K562 (cell line): Measurements from ENCODE around the gene DNAJC6. TPM values are rescaled to one million over a fixed set of nuclear protein-coding genes. Genes with fewer than 3 reads are reported as not detected.

Source experiments
- ATAC-seq: fragments of 200-7000 bp; cut with Tn5 transposase; 3 replicates; pipeline ENCODE4 v1.9.1; 2020; ENCODE audit warnings: moderate library complexity
- BruUV-seq: library from RNA; stranded (reverse); fragments of 400-500 nt; replicated peaks from 2 replicates; lab custom pipeline; 2021; lab: Mats Ljungman, UMichigan
- CTCF ChIA-PET: fragments of 300-600 bp; formaldehyde crosslinking; extraction: SDS; loops from one replicate; lab custom pipeline; 2021; ENCODE audit warnings: low intra/inter-chr PET ratio; lab: Yijun Ruan, JAX
- POLR2A ChIA-PET: fragments of 300-600, 350-650 bp; sonication (Branson Sonifier 250); formaldehyde crosslinking; extraction: SDS; loops from one replicate; lab custom pipeline; 2021; ENCODE audit warnings: antibody characterized with exemption, inconsistent platforms; lab: Yijun Ruan, JAX
- DNase-seq, 4 experiments: peaks; one replicate each; pipeline versions ENCODE4 v3.0.0 to v3.0.0-alpha.2; 2011 to 2018; ENCODE audit warnings: low spot score in 3 of 4, mixed read lengths in 3 of 4; ENCODE audit errors: extremely low read depth in 1 of 4
- FAIRE-seq: peaks from 2 replicates; lab custom pipeline; 2011; peaks lifted over from hg19 to GRCh38; lab: Jason Lieb, UNC
- H2AFZ ChIP-seq: 2 replicates; pipeline ENCODE4 v1.6.0; 2011; ENCODE audit warnings: low read depth, low read length, control low read depth, inconsistent platforms
- H3K27ac ChIP-seq: fragments of 200-600 bp; 3 replicates; pipeline ENCODE4 v1.8.0; 2011; ENCODE audit warnings: low read depth, mild to moderate bottlenecking, control low read depth, inconsistent platforms, low read length, moderate library complexity, mixed read lengths; ENCODE audit errors: extremely low read depth
- H3K27me3 ChIP-seq, 2 experiments: fragments of 300-600 bp in 1 of 2; 2 replicates in 1 of 2; 3 replicates in 1 of 2; pipeline versions ENCODE4 v1.6.0 to v1.8.0; 2011; ENCODE audit warnings: inconsistent platforms in 2 of 2, low read length in 2 of 2, mild to moderate bottlenecking in 1 of 2, mixed read lengths in 1 of 2, moderate library complexity in 1 of 2; ENCODE audit not compliant: control insufficient read depth in 2 of 2, insufficient read depth in 2 of 2
- H3K36me3 ChIP-seq: fragments of 300-600 bp; 3 replicates; pipeline ENCODE4 v1.8.0; 2011; ENCODE audit warnings: mild to moderate bottlenecking, low read length, inconsistent platforms; ENCODE audit not compliant: control insufficient read depth, insufficient read depth
- H3K4me1 ChIP-seq, 2 experiments: fragments of 200-600 bp in 1 of 2; replicated peaks in 1 of 2; 2 replicates in 1 of 2; 3 replicates in 1 of 2; pipeline versions ENCODE4 v1.5.1 to v1.8.0; 2011; ENCODE audit warnings: inconsistent platforms in 2 of 2, low read length in 2 of 2, mild to moderate bottlenecking in 1 of 2, mixed read lengths in 1 of 2, moderate library complexity in 1 of 2; ENCODE audit not compliant: control insufficient read depth in 2 of 2, insufficient read depth in 2 of 2
- H3K4me2 ChIP-seq: 2 replicates; pipeline ENCODE4 v1.6.1; 2011; ENCODE audit warnings: low read length, control low read depth, inconsistent platforms, mixed read lengths; ENCODE audit not compliant: insufficient read depth
- H3K4me3 ChIP-seq: fragments of 200-600 bp; sonication (generic), shearing (Covaris generic); 2 replicates; pipeline ENCODE4 v1.5.1; 2016; ENCODE audit warnings: control low read depth, inconsistent platforms
- H3K79me2 ChIP-seq: fragments of 200-600 bp; 3 replicates; pipeline ENCODE4 v1.8.0; 2011; ENCODE audit warnings: low read length, inconsistent platforms; ENCODE audit not compliant: control insufficient read depth, insufficient read depth
- H3K9ac ChIP-seq, 2 experiments: 2 replicates each; pipeline versions ENCODE4 v1.6.0 to v1.6.1; 2011; ENCODE audit warnings: low read depth in 2 of 2, low read length in 2 of 2, control low read depth in 1 of 2, inconsistent platforms in 1 of 2, mild to moderate bottlenecking in 1 of 2, mixed read lengths in 1 of 2; ENCODE audit not compliant: insufficient read depth in 1 of 2
- H3K9me1 ChIP-seq: one replicate; pipeline ENCODE4 v1.6.0; 2011; ENCODE audit warnings: inconsistent platforms, mild to moderate bottlenecking, low read length, moderate library complexity; ENCODE audit not compliant: control insufficient read depth, insufficient read depth
- H3K9me3 ChIP-seq: replicated peaks from 2 replicates; pipeline ENCODE4 v1.5.1; 2011; ENCODE audit warnings: low read depth, low read length, inconsistent platforms; ENCODE audit not compliant: control insufficient read depth, insufficient read depth
- H4K20me1 ChIP-seq: replicated peaks from 2 replicates; pipeline ENCODE4 v1.6.1; 2011; ENCODE audit warnings: low read length, inconsistent platforms, mixed read lengths; ENCODE audit not compliant: control insufficient read depth, insufficient read depth
- C11orf30 ChIP-seq: fragments of 450-650 bp; IDR thresholded peaks from 2 replicates; pipeline ENCODE4 v1.6.1; 2016; ENCODE audit warnings: low read depth, mild to moderate bottlenecking
- JUND ChIP-seq, 2 experiments: IDR thresholded peaks; 2 replicates in 1 of 2; 3 replicates in 1 of 2; pipeline ENCODE4 v1.6.1; 2011; ENCODE audit warnings: borderline replicate concordance in 2 of 2, low read depth in 2 of 2, low read length in 2 of 2, improper control_type of control experiment in 1 of 2, missing biosample characterization in 1 of 2, missing genetic modification characterization in 1 of 2, missing genetic modification reagents in 1 of 2
- MAFG ChIP-seq: fragments of 450-650 bp; conservative IDR thresholded peaks from 2 replicates; pipeline ENCODE4 v1.6.1; 2016; ENCODE audit warnings: missing genetic modification characterization, missing compliant biosample characterization
- NFATC3 ChIP-seq: fragments of 450-650 bp; IDR thresholded peaks from 2 replicates; pipeline ENCODE4 v1.6.1; 2017; ENCODE audit warnings: mild to moderate bottlenecking
- PHB ChIP-seq: fragments of 250-450 bp; sonication (Bioruptor Pico); IDR thresholded peaks from 2 replicates; pipeline ENCODE4 v1.5.0; 2021
- RAD21 ChIP-seq, 2 experiments: fragments of 250-450 bp in 1 of 2; fragments of 450-650 bp in 1 of 2; sonication (Bioruptor Pico) in 1 of 2; formaldehyde crosslinking in 1 of 2; IDR thresholded peaks in 1 of 2; conservative IDR thresholded peaks in 1 of 2; 2 replicates each; pipeline versions ENCODE4 v1.4.0 to v1.8.0; 2020 to 2022; ENCODE audit warnings: mild to moderate bottlenecking in 2 of 2, moderate library complexity in 1 of 2
- TEAD1 ChIP-seq, 2 experiments: fragments of 450-650 bp in 1 of 2; sonication (generic) in 1 of 2; formaldehyde crosslinking; IDR thresholded peaks; 2 replicates each; pipeline versions ENCODE4 v1.4.0 to v1.8.0; 2020 to 2022; ENCODE audit warnings: mild to moderate bottlenecking in 2 of 2, missing genetic modification reagents in 1 of 2
- ZBTB17 ChIP-seq: fragments of 450-650 bp; formaldehyde crosslinking; IDR thresholded peaks from 2 replicates; pipeline ENCODE4 v1.4.0; 2020; ENCODE audit warnings: mild to moderate bottlenecking
- ZNF445 ChIP-seq: fragments of 250-450 bp; sonication (Bioruptor Pico); IDR thresholded peaks from 2 replicates; pipeline ENCODE4 v1.4.0; 2020; ENCODE audit warnings: low read depth, mild to moderate bottlenecking, moderate library complexity
- WGBS: fragments of 100-300 bp; shearing (Covaris generic); methylation state at CpG from one replicate; pipeline ENCODE4 v1.1.6; 2016; ENCODE audit warnings: low coverage, mixed read lengths; ENCODE audit not compliant: insufficient coverage; ENCODE audit errors: missing lambda C conversion rate; 5-methylcytosine and 5-hydroxymethylcytosine counted together
- in situ Hi-C: fragments of 300-500 bp; cut with MboI; formaldehyde crosslinking; loops from 4 replicates; pipeline ENCODE4 v1.15.0; 2018; ENCODE audit warnings: inconsistent platforms, mixed read lengths
- intact Hi-C: fragments of 100-400 bp; cut with micrococcal nuclease; formaldehyde crosslinking; loops from 2 replicates; pipeline ENCODE4 v1.14.2; 2022
- polyA plus RNA-seq, 8 experiments: library from polyadenylated mRNA; depleted of rRNA in 4 of 8; stranded (reverse) in 5 of 8; unstranded in 3 of 8; fragments of >200 nt; fragmentation: Nextera tagmentation in 2 of 8; fragmentation: Illumina TruSeq in 1 of 8; extraction: Ambion mirVana in 2 of 8; extraction: Trizol in 1 of 8; gene quantifications; 2 replicates each; pipeline versions ENCODE4 v1.2.1 to v1.2.3, GENCODE V29; 2011 to 2014; ENCODE audit warnings: inconsistent platforms in 1 of 8, missing spikeins in 1 of 8
- total RNA-seq, 7 experiments: library from RNA; depleted of rRNA in 6 of 7; stranded (reverse); fragments of >200 nt in 6 of 7; fragmentation: Illumina TruSeq in 2 of 7; extraction: Trizol in 2 of 7; gene quantifications; 2 replicates each; pipeline versions ENCODE4 v1.2.1 to v1.2.3, GENCODE V29; 2011 to 2021; ENCODE audit warnings: low replicate concordance in 1 of 7
- TF ChIP-seq, protein P1 (sequence below), 2 experiments: IDR thresholded peaks; 2 replicates each; pipeline ENCODE4 v1.6.1; 2011; ENCODE audit warnings: borderline replicate concordance in 1 of 2, control low read depth in 1 of 2, low read depth in 1 of 2, low read length in 1 of 2, mild to moderate bottlenecking in 1 of 2, mixed read lengths in 1 of 2, moderate library complexity in 1 of 2; ENCODE audit not compliant: insufficient read depth in 1 of 2, insufficient read length in 1 of 2, poor library complexity in 1 of 2, severe bottlenecking in 1 of 2; ENCODE audit errors: extremely low read depth in 1 of 2
- TF ChIP-seq, protein P2 (sequence below): fragments of 450-650 bp; formaldehyde crosslinking; IDR thresholded peaks from 2 replicates; pipeline ENCODE4 v1.4.0; 2020; ENCODE audit warnings: mild to moderate bottlenecking, moderate library complexity

The DNAJC6 gene
- total and polyA plus RNA-seq, 9 of the 15 experiments (the other 6 are each of a cell fraction or from before 2014, with no cell fraction given), result 6.7 to 78.7 (median 28.0) TPM

DNA sequence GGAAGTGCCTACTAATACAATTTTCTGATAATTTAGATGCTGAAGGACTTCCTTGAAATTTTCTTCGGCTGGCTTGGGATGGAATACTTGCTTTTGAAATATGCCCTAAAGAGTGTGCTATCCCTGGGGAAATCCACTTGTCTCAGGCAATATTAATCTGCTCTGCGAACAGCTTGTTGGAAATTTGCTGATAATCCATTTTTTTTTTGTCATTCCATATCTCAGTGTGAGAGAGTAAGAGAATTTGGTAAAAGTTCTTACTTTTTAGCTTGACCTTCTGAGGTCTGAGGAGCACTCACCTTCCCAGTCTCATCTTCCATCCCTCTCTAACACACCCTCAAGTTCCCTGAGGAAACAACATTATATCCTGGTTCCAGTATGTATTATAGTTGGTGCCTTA is 36.8 kb downstream of the DNAJC6 start:
- H3K79me2 ChIP-seq, result peaks cover 94% of the 10 kb centered on the region
- H3K4me2 ChIP-seq, result no peak overlapping the region
- peaks cover 0 to 5% of the 10 kb centered on the region in 2 experiments; a peak in 3 of 5 replicates for H3K4me1 ChIP-seq
- in situ Hi-C loops (no loop called here), intact Hi-C loops (no loop called here)
- BruUV-seq, result no TSS peak
- POLR2A ChIA-PET, result interaction anchor here (0.7 to 1.2 kb wide), 2 partner anchors 15 to 434 kb away, joined by 3 read pairs; no protein-coding TSS in a partner anchor
- H4K20me1 ChIP-seq, result peaks cover 8% of the 10 kb centered on the region
- WGBS, result 77% methylated on average over 2 of the region's 2 CpGs
- no peak overlapping the region for H3K27ac ChIP-seq
- peaks cover 43% of the 10 kb centered on the region for H3K36me3 ChIP-seq
- H3K27me3 ChIP-seq, result no peaks in the 10 kb centered on the region
- no peak overlapping the region for H2AFZ ChIP-seq
- no peak for ATAC-seq
- FAIRE-seq, result no peak
- peaks cover 6% of the 10 kb centered on the region for H3K9me1 ChIP-seq
- no peak overlapping the region for H3K9ac ChIP-seq
- DNase-seq, result no peak
- CTCF ChIA-PET, result no interaction called here
- H3K4me3 ChIP-seq, result no peak overlapping the region
- no peaks in the 10 kb centered on the region for H3K9me3 ChIP-seq
- TF ChIP-seq, protein P1, sequence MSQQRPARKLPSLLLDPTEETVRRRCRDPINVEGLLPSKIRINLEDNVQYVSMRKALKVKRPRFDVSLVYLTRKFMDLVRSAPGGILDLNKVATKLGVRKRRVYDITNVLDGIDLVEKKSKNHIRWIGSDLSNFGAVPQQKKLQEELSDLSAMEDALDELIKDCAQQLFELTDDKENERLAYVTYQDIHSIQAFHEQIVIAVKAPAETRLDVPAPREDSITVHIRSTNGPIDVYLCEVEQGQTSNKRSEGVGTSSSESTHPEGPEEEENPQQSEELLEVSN (IDR thresholded peaks at IDR 0.05; ENCODE audit: borderline replicate concordance in 1 of 2, extremely low read depth in 1 of 2, insufficient read depth in 1 of 2, insufficient read length in 1 of 2, low read depth in 1 of 2, low read length in 1 of 2, poor library complexity in 1 of 2, severe bottlenecking in 1 of 2), result no peak
- no peak for TF ChIP-seq PHB (CRISPR knock-in tag)
- no peak for TF ChIP-seq RAD21 (CRISPR knock-in tag; conservative IDR thresholded peaks at IDR 0.05 in 1 of 2, IDR thresholded peaks at IDR 0.05 in 1 of 2)
- TF ChIP-seq ZBTB17 (CRISPR knock-in tag), result no peak
- no peak for TF ChIP-seq TEAD1 (CRISPR knock-in tag; IDR thresholded peaks at IDR 0.05)
- TF ChIP-seq, protein P2, sequence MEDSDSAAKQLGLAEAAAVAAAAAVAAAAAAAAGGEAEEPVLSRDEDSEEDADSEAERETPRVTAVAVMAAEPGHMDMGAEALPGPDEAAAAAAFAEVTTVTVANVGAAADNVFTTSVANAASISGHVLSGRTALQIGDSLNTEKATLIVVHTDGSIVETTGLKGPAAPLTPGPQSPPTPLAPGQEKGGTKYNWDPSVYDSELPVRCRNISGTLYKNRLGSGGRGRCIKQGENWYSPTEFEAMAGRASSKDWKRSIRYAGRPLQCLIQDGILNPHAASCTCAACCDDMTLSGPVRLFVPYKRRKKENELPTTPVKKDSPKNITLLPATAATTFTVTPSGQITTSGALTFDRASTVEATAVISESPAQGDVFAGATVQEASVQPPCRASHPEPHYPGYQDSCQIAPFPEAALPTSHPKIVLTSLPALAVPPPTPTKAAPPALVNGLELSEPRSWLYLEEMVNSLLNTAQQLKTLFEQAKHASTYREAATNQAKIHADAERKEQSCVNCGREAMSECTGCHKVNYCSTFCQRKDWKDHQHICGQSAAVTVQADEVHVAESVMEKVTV (CRISPR knock-in tag), result no peak
- TF ChIP-seq MAFG, result peak; percentile 44; the same call in 1 of the 2 replicates
- TF ChIP-seq ZNF445, result no peak
- TF ChIP-seq C11orf30, result peak; percentile 78
- TF ChIP-seq JUND (IDR thresholded peaks at IDR 0.05; ENCODE audit: borderline replicate concordance, low read depth, low read length), result no peak
- no peak for TF ChIP-seq JUND (tag; IDR thresholded peaks at IDR 0.05; ENCODE audit: borderline replicate concordance, low read depth, low read length)
- no peak for TF ChIP-seq NFATC3
